BLaER1 (cell line): ENCODE measurements around the gene DHDDS.
A peak's percentile ranks its signal among the peaks of the same experiment; 100 is the strongest.

ENCODE experiments used
- H3K27ac ChIP-seq: shearing (Covaris generic); formaldehyde crosslinking; 2 replicates; pipeline ENCODE4 v1.8.1; 2022
- H3K27me3 ChIP-seq: shearing (Covaris generic); formaldehyde crosslinking; 2 replicates; pipeline ENCODE4 v1.8.1; 2022
- H3K36me3 ChIP-seq: shearing (Covaris generic); formaldehyde crosslinking; 2 replicates; pipeline ENCODE4 v1.8.1; 2022
- H3K4me1 ChIP-seq: shearing (Covaris generic); formaldehyde crosslinking; 2 replicates; pipeline ENCODE4 v1.8.1; 2022
- H3K4me2 ChIP-seq: shearing (Covaris generic); formaldehyde crosslinking; 2 replicates; pipeline ENCODE4 v1.8.1; 2022
- H3K4me3 ChIP-seq: shearing (Covaris generic); formaldehyde crosslinking; 2 replicates; pipeline ENCODE4 v1.8.1; 2022
- H3K9ac ChIP-seq: shearing (Covaris generic); formaldehyde crosslinking; 2 replicates; pipeline ENCODE4 v1.8.1; 2022
- H3K9me3 ChIP-seq: shearing (Covaris generic); formaldehyde crosslinking; 2 replicates; pipeline ENCODE4 v1.8.1; 2022
- H4K20me1 ChIP-seq: shearing (Covaris generic); formaldehyde crosslinking; 2 replicates; pipeline ENCODE4 v1.8.1; 2022
- Cebpa-rat ChIP-seq: shearing (Covaris generic); IDR thresholded peaks from 2 replicates; pipeline ENCODE4 v1.8.1; 2022

Gene DHDDS

DNA sequence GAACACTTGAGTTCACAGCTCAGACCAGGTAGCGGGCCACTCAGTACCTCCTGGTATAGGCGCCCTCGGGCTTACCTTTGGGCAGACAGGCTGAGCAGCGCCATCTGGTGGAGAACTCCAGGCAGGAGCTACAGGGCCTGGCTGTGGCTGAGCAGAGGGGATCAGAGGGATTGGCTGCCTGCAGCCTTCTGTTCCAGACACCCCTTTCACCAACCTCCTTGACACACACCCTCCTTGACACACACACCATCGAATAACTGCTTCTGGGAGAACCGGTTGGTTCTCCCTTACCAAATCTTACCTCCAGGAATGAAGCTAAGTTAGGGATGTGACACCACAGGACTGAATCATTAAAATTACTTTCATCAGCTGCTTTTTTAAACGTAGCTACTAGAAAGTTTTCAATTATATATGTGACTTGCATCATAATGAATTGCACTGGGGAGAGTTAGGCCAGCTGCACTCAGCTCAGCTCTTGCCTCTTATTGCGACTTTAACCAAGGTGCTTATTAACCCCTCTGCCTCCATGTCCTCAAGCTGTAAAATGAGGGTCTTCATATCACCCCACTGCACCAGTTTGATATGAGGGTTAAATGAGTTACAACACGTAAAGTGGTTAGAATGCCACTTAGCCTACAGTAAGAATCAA, 14.9 kb upstream of the DHDDS start:
- H3K27ac ChIP-seq, result no peak overlapping the region
- H3K9me3 ChIP-seq, result no peaks in the 10 kb centered on the region
- H4K20me1 ChIP-seq, result peaks cover 4% of the 10 kb centered on the region; the same call in 1 of the 2 replicates
- no peaks in the 10 kb centered on the region for H3K36me3 ChIP-seq
- H3K4me1 ChIP-seq, result no peaks in the 10 kb centered on the region
- no peak for TF ChIP-seq Cebpa-rat
- no peak overlapping the region for H3K4me2 ChIP-seq
- no peak overlapping the region for H3K4me3 ChIP-seq
- no peak overlapping the region for H3K9ac ChIP-seq
- H3K27me3 ChIP-seq, result peaks cover 34% of the 10 kb centered on the region

DNA sequence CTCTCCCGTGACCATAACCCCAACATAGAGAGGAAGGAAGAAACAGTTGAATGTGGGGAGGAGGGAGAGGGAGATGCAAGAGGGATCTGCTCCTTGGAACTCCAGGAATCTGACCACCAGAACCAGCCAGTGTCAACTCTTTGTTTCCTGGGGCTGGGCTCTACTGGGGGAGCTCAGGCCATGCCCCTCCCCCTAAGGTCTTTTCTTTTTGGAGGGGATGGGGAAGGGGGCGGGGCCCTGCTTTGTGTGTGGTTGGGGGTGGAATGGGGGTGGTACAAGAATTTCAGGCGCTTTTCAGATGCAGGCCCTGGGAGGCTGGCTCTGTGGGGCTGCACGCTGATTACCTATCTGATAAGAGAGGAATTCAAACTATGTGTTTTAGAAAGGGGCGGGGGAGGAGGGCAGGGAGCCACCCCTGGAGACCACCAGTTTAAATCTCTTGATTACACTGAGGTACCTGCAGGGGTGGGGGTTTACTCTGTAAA, 13.2 kb upstream of the DHDDS start:
- no peak overlapping the region for H3K9ac ChIP-seq
- H4K20me1 ChIP-seq, result no peaks in the 10 kb centered on the region; the same call in 1 of the 2 replicates
- peaks cover 18% of the 10 kb centered on the region; the same call in 1 of the 2 replicates for H3K27me3 ChIP-seq
- no peaks in the 10 kb centered on the region for H3K36me3 ChIP-seq
- no peaks in the 10 kb centered on the region for H3K4me1 ChIP-seq
- TF ChIP-seq Cebpa-rat, result no peak
- no peak overlapping the region for H3K4me2 ChIP-seq
- H3K4me3 ChIP-seq, result no peak overlapping the region
- no peaks in the 10 kb centered on the region for H3K9me3 ChIP-seq
- H3K27ac ChIP-seq, result no peak overlapping the region

DNA sequence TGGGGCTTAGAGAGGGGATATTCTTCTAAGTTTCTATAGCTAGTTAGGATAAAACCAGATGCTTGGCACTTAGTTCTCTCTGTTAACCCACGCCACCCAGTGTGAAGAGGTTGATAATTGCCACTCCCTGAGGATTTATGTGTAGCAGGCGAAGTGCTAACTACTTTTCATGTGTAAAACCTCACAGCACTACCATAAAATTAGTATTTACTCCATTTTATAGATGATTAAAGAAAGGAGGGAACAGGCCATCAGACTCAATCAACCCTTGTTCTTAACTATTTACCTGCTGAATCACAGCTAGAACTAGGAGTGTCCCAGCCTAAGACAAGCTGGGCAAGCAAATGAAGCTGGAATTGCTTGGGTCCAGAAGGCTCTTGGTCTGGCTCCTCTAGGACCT, 12.6 kb upstream of the DHDDS start:
- Histone ChIP-seq H3K27ac (no peak overlapping the region), H3K36me3 (no peaks in the 10 kb centered on the region), H3K9me3 (no peaks in the 10 kb centered on the region), H3K4me2 (no peak overlapping the region), H3K4me3 (no peak overlapping the region), H3K9ac (no peak overlapping the region), H3K4me1 (no peaks in the 10 kb centered on the region), H4K20me1 (no peaks in the 10 kb centered on the region), H3K27me3 (peaks cover 13% of the 10 kb centered on the region; the same call in 1 of the 2 replicates)
- no peak for TF ChIP-seq Cebpa-rat

DNA sequence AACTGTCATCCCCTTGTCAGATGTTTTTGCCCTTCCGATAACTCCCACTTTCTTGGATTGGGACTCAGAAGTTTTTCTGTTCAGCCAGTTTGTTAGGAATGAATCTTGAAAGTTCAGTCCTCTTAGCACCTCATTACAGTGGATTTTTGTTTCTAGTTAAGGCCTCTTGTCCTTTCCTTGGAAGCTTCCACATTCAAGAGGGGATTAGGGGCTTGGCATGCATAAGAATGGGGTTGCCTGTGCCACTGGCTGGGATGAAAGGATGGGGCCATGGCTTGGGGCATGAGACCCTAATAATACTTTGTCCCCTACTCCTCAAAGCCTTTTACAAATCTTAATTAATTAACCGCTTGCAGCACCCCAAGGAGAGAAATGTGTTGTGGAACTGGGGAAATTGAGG, 2.4 kb upstream of the DHDDS start:
- H3K27ac ChIP-seq, result no peak overlapping the region
- no peak overlapping the region for H3K9ac ChIP-seq
- H3K4me1 ChIP-seq, result peaks cover 34% of the 10 kb centered on the region
- no peak overlapping the region for H3K4me2 ChIP-seq
- H4K20me1 ChIP-seq, result no peaks in the 10 kb centered on the region
- TF ChIP-seq Cebpa-rat, result no peak
- no peak overlapping the region for H3K4me3 ChIP-seq
- no peaks in the 10 kb centered on the region for H3K9me3 ChIP-seq
- peaks cover 14% of the 10 kb centered on the region for H3K36me3 ChIP-seq
- H3K27me3 ChIP-seq, result no peaks in the 10 kb centered on the region

DNA sequence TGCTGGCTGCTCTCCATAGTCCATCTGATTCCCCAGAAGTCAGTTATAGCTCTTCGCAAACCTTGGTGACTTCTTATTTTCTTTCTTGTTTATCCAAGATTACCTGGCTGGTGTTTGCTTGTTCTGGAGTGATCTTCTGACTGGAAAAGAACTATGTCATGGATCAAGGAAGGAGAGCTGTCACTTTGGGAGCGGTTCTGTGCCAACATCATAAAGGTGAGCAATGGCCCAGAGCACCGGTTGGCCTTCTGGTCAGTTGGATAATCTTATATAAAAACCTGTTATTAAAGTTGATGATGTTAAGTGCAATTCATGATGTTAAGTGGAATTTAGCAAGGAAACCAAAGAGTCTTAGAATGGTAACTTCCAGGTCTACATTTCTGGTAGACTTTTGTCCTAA, 672 bp downstream of the DHDDS start:
- H3K36me3 ChIP-seq, result peaks cover 43% of the 10 kb centered on the region
- H3K27ac ChIP-seq, result peak overlapping the region; percentile 53; the same call in 1 of the 2 replicates
- H3K4me3 ChIP-seq, result peak overlapping the region; percentile 83
- no peaks in the 10 kb centered on the region for H3K27me3 ChIP-seq
- H3K4me2 ChIP-seq, result peak overlapping the region; percentile 87
- peaks cover 34% of the 10 kb centered on the region for H3K4me1 ChIP-seq
- peak overlapping the region; percentile 84 for H3K9ac ChIP-seq
- no peaks in the 10 kb centered on the region for H3K9me3 ChIP-seq
- no peak for TF ChIP-seq Cebpa-rat
- H4K20me1 ChIP-seq, result no peaks in the 10 kb centered on the region

DNA sequence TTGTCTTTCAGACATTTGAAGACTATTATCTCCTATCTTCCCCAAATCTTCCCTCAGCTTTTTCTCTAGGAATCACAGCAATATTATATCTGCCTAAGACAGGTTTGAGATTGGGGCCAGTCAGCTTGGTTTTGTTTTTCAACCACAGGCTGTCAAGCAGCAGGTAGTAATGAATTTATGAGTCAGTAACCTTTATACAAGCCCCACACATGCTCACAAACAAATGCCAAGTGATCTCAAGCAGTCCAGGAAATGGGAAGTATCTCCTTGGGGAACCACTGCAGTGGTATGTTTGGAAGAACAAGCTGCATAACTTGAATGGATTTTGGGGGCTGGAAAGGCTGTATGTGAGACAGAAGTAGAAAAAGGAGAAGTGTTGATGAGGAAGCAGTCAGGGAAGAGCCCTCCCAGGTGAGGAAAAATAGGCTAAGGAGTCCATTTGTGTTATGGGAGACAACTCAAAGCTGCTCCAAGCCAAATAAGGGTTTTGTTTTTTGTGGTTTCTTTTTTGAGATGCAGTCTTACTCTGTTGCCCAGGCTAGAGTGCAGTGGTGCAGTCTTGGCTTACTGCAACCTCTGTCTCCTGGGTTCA, 2.1 kb downstream of the DHDDS start:
- Histone ChIP-seq H3K27me3 (no peaks in the 10 kb centered on the region), H3K4me3 (no peak overlapping the region), H4K20me1 (no peaks in the 10 kb centered on the region), H3K36me3 (peaks cover 58% of the 10 kb centered on the region), H3K27ac (no peak overlapping the region), H3K9me3 (no peaks in the 10 kb centered on the region), H3K9ac (no peak overlapping the region), H3K4me2 (peak overlapping the region; percentile 87; the same call in 1 of the 2 replicates), H3K4me1 (peaks cover 34% of the 10 kb centered on the region)
- TF ChIP-seq Cebpa-rat, result no peak

DNA sequence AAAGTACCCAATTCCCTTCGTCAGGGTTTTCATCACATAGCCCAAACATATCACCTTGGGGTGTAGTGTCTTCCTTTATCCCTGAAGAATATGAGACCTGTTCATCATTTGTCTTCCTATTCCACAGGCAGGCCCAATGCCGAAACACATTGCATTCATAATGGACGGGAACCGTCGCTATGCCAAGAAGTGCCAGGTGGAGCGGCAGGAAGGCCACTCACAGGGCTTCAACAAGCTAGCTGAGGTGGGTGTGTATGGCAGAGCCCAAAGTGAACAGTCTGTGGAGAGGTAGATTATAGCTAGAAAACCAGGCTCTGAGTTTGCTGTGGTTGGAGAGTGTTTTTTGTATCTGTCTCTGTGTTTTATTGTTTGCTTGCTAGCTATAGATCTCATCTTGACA, 5.9 kb downstream of the DHDDS start:
- H3K27ac ChIP-seq, result no peak overlapping the region
- H3K27me3 ChIP-seq, result no peaks in the 10 kb centered on the region
- H3K9me3 ChIP-seq, result no peaks in the 10 kb centered on the region
- H3K4me2 ChIP-seq, result no peak overlapping the region
- H3K4me3 ChIP-seq, result no peak overlapping the region
- H3K36me3 ChIP-seq, result peaks cover 96% of the 10 kb centered on the region
- no peak for TF ChIP-seq Cebpa-rat
- H3K4me1 ChIP-seq, result peaks cover 16% of the 10 kb centered on the region
- no peak overlapping the region for H3K9ac ChIP-seq
- no peaks in the 10 kb centered on the region for H4K20me1 ChIP-seq

DNA sequence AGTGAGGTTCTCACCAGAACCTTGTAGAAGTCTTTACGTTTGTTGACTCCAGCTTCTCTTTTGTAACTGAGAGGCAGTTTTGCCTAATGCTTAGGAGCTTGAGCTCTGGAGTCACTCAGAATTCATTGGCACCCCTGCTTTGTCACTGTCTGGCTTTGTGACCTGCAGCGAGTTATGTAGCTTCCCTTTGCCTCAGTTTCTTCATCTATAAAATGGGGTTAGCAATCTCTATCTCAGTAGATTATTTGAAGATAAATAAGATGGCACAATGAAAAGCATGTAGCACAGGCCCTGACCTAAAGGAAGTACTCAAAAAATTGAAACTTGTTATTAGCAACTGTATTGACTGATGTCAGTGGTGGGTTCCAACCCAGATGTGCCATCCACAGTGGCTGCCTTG, 8.1 kb downstream of the DHDDS start:
- H3K4me3 ChIP-seq, result no peak overlapping the region
- no peaks in the 10 kb centered on the region for H3K27me3 ChIP-seq
- peaks cover 100% of the 10 kb centered on the region for H3K36me3 ChIP-seq
- H3K9me3 ChIP-seq, result no peaks in the 10 kb centered on the region
- H3K4me2 ChIP-seq, result no peak overlapping the region
- no peaks in the 10 kb centered on the region for H4K20me1 ChIP-seq
- H3K9ac ChIP-seq, result no peak overlapping the region
- no peak for TF ChIP-seq Cebpa-rat
- no peak overlapping the region for H3K27ac ChIP-seq
- H3K4me1 ChIP-seq, result no peaks in the 10 kb centered on the region

DNA sequence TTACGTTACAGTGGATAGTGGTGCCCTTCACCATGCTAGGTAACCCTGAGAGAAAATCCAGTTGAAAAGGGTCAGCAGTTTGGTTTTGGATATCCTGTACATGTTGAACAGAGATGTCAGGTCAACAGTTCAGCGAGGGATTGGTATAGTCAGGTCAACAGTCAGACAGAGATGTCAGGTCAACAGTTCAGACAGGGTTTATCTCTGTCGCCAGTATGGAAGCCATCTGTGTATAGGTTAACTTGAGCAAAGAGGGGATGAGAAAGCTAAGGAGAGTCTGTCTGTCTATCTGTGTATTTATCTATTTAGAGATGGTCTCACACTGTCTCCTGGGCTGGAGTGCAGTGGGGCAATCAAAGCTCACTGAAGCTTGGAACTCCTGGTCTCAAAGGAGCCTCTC, 17.7 kb downstream of the DHDDS start:
- no peak for TF ChIP-seq Cebpa-rat
- H3K9ac ChIP-seq, result no peak overlapping the region
- H3K27ac ChIP-seq, result no peak overlapping the region
- H4K20me1 ChIP-seq, result no peaks in the 10 kb centered on the region
- H3K27me3 ChIP-seq, result no peaks in the 10 kb centered on the region
- H3K36me3 ChIP-seq, result peaks cover 96% of the 10 kb centered on the region
- no peaks in the 10 kb centered on the region for H3K9me3 ChIP-seq
- peaks cover 14% of the 10 kb centered on the region for H3K4me1 ChIP-seq
- H3K4me2 ChIP-seq, result no peak overlapping the region
- H3K4me3 ChIP-seq, result no peak overlapping the region

DNA sequence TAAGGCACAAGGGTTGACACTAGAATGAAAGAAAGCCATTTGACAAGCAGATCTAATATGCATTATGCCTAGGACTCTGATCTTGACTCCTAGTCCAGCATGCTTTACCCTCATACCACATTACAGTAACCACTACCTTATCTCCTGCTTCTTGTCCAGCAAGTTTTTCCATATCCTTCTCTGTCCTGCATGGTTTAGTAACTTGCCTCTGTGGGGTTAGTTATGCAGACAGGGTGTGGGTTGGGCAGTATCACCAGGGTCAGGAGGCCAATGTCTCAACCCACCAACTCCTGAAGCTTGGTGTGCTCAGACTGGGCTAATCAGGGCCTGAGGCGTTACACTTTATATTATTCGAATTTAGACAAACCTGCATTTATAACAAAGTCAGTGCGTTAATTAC, 18.8 kb downstream of the DHDDS start:
- Histone ChIP-seq H3K4me2 (no peak overlapping the region), H3K4me1 (peaks cover 14% of the 10 kb centered on the region), H3K27me3 (no peaks in the 10 kb centered on the region), H3K4me3 (no peak overlapping the region), H3K9me3 (no peaks in the 10 kb centered on the region), H4K20me1 (no peaks in the 10 kb centered on the region), H3K27ac (no peak overlapping the region), H3K9ac (no peak overlapping the region), H3K36me3 (peaks cover 96% of the 10 kb centered on the region)
- TF ChIP-seq Cebpa-rat, result no peak
